HepG2 (cell line): ENCODE results near the gene RXYLT1. TPM values are rescaled to one million over a fixed set of nuclear protein-coding genes. Genes with fewer than 3 reads are reported as not detected.

Source experiments
- ASH2L ChIP-seq: fragments of 300-600, 200-600 bp; sonication (generic); IDR thresholded peaks from 2 replicates; pipeline ENCODE4 v1.7.0; 2017; ENCODE audit warnings: low read depth, mild to moderate bottlenecking, moderate library complexity, mixed read lengths, low read length; ENCODE audit not compliant: insufficient read length
- CENPT ChIP-seq: sonication (generic); formaldehyde crosslinking; IDR thresholded peaks from 2 replicates; pipeline ENCODE4 v1.8.0; 2022; ENCODE audit warnings: low read depth, mild to moderate bottlenecking, moderate library complexity, missing genetic modification reagents
- MXI1 ChIP-seq: IDR thresholded peaks from 3 replicates; pipeline ENCODE4 v1.6.1; 2012; ENCODE audit warnings: low read depth, low read length, inconsistent platforms, borderline replicate concordance
- POGZ ChIP-seq: sonication (generic); formaldehyde crosslinking; IDR thresholded peaks from 2 replicates; pipeline ENCODE4 v1.4.0; 2020; ENCODE audit warnings: mild to moderate bottlenecking, missing genetic modification reagents
- POLR2A ChIP-seq, 2 experiments: IDR thresholded peaks; 2 replicates each; pipeline ENCODE4 v1.6.1; 2011; ENCODE audit warnings: low read depth in 2 of 2, low read length in 2 of 2, mild to moderate bottlenecking in 1 of 2, moderate library complexity in 1 of 2; ENCODE audit not compliant: insufficient read depth in 1 of 2
- SRF ChIP-seq: IDR thresholded peaks from 2 replicates; pipeline ENCODE4 v1.6.1; 2011; ENCODE audit warnings: mild to moderate bottlenecking, low read depth, low read length, moderate library complexity
- ZFY ChIP-seq: sonication (generic); formaldehyde crosslinking; IDR thresholded peaks from 2 replicates; pipeline ENCODE4 v1.4.0; 2020; ENCODE audit warnings: missing genetic modification reagents
- ZNF605 ChIP-seq: sonication (generic); formaldehyde crosslinking; IDR thresholded peaks from 2 replicates; pipeline ENCODE4 v1.8.0; 2022; ENCODE audit warnings: mild to moderate bottlenecking, missing genetic modification reagents
- polyA plus RNA-seq, 8 experiments: library from polyadenylated mRNA; depleted of rRNA in 3 of 8; stranded (reverse) in 7 of 8; unstranded in 1 of 8; fragments of >200 nt; fragmentation: Illumina TruSeq in 4 of 8; extraction: Trizol in 4 of 8; gene quantifications; 2 replicates each; pipeline versions ENCODE4 v1.2.1 to v1.2.3, GENCODE V29; 2011 to 2016; ENCODE audit warnings: low read depth in 4 of 8, missing spikeins in 1 of 8, mixed read lengths in 1 of 8; ENCODE audit not compliant: insufficient read depth in 1 of 8
- total RNA-seq, 5 experiments: library from RNA; depleted of rRNA; stranded (reverse); fragments of >200 nt; fragmentation: Illumina TruSeq; extraction: Trizol; gene quantifications; 2 replicates each; pipeline ENCODE4 v1.2.3, GENCODE V29; 2016; ENCODE audit warnings: low read depth in 1 of 5
- TF ChIP-seq, protein P1 (sequence below), 2 experiments: sonication (generic) in 1 of 2; formaldehyde crosslinking in 1 of 2; IDR thresholded peaks; 2 replicates each; pipeline versions ENCODE4 v1.4.0 to v1.6.1; 2016 to 2020; ENCODE audit warnings: borderline replicate concordance in 1 of 2, low read depth in 1 of 2, mild to moderate bottlenecking in 1 of 2, missing genetic modification reagents in 1 of 2
- TF ChIP-seq, protein P2 (sequence below): IDR thresholded peaks from 2 replicates; pipeline ENCODE4 v1.6.1; 2018; ENCODE audit warnings: missing genetic modification reagents, mild to moderate bottlenecking, missing compliant biosample characterization
- TF ChIP-seq, protein P3 (sequence below): IDR thresholded peaks from 2 replicates; pipeline ENCODE4 v1.6.1; 2016; ENCODE audit warnings: missing genetic modification reagents, missing compliant biosample characterization
- TF ChIP-seq, protein P4 (sequence below): sonication (generic); formaldehyde crosslinking; IDR thresholded peaks from 2 replicates; pipeline ENCODE4 v1.5.0; 2020; ENCODE audit warnings: mild to moderate bottlenecking, missing genetic modification reagents, moderate library complexity
- TF ChIP-seq, protein P5 (sequence below): sonication (generic); formaldehyde crosslinking; IDR thresholded peaks from 2 replicates; pipeline ENCODE4 v1.4.0; 2020; ENCODE audit warnings: missing genetic modification reagents, borderline replicate concordance
- TF ChIP-seq, protein P6 (sequence below): sonication (generic); formaldehyde crosslinking; IDR thresholded peaks from 2 replicates; pipeline ENCODE4 v1.5.0; 2020; ENCODE audit warnings: mild to moderate bottlenecking, low read depth, missing genetic modification reagents, borderline replicate concordance

The RXYLT1 gene
- total and polyA plus RNA-seq, 2 of the 13 experiments (the other 11 are each of a cell fraction or from before 2014, with no cell fraction given) = 8.3 to 15.5 TPM

DNA sequence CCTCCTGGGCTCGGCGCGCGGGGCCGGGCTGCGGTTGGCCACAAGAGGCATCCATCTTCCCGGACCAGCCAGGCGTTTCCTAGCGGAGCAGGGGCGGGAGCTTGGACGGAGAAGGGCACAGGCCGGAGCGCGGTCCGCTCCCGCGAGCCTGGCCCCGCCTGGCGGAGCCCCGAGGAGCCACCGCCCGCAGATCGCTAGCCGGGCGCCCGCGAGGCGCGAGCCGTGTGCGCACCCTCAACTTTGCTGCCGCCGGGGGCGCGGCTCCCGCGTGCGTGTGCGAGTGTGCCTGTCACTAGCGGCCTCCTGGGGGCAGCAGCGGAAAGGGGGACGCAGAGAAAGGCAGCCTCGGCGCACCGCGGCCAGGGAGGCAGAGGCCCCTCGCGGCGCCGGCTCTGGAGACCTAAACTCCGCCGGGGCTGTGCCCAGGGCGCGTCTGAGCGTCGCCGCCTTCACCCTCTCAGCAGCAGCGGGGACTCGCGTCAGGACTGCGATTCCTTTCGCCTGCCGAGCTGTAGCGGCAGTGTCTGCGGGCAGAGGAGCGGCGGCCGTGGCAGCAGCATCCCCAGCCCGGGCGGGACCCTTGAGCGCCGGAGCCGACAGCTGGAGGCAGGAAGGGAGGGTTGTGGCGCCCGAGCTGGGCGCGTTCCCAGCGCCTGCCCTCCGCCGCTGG is 64.1 kb downstream of the RXYLT1 start (continued):
- TF ChIP-seq, protein P1, sequence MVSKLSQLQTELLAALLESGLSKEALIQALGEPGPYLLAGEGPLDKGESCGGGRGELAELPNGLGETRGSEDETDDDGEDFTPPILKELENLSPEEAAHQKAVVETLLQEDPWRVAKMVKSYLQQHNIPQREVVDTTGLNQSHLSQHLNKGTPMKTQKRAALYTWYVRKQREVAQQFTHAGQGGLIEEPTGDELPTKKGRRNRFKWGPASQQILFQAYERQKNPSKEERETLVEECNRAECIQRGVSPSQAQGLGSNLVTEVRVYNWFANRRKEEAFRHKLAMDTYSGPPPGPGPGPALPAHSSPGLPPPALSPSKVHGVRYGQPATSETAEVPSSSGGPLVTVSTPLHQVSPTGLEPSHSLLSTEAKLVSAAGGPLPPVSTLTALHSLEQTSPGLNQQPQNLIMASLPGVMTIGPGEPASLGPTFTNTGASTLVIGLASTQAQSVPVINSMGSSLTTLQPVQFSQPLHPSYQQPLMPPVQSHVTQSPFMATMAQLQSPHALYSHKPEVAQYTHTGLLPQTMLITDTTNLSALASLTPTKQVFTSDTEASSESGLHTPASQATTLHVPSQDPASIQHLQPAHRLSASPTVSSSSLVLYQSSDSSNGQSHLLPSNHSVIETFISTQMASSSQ (IDR thresholded peaks at IDR 0.05; ENCODE audit: low read depth) = no peak
- TF ChIP-seq, protein P1 (CRISPR knock-in tag; IDR thresholded peaks at IDR 0.05; ENCODE audit: borderline replicate concordance) = 0 out of 2 replicates have a peak, but pooled peaks have one; percentile 66
- TF ChIP-seq, protein P2, sequence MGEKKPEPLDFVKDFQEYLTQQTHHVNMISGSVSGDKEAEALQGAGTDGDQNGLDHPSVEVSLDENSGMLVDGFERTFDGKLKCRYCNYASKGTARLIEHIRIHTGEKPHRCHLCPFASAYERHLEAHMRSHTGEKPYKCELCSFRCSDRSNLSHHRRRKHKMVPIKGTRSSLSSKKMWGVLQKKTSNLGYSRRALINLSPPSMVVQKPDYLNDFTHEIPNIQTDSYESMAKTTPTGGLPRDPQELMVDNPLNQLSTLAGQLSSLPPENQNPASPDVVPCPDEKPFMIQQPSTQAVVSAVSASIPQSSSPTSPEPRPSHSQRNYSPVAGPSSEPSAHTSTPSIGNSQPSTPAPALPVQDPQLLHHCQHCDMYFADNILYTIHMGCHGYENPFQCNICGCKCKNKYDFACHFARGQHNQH = peak; percentile 71
- TF ChIP-seq SRF (no peak), CENPT (CRISPR knock-in tag) (peak; percentile 66), POLR2A (IDR thresholded peaks at IDR 0.05; ENCODE audit: insufficient read depth in 1 of 2, low read depth in 2 of 2, low read length in 2 of 2) (peak in 1 of 2 experiments; percentile 73; a peak in 2 of 4 replicates), ZNF605 (CRISPR knock-in tag) (peak; percentile 60; the same call in 1 of the 2 replicates), ASH2L (peak; percentile 86), MXI1 (peak; percentile 84; the same call in 1 of the 3 replicates), ZFY (peak; percentile 77), POGZ (CRISPR knock-in tag) (peak; percentile 87)
- TF ChIP-seq, protein P3, sequence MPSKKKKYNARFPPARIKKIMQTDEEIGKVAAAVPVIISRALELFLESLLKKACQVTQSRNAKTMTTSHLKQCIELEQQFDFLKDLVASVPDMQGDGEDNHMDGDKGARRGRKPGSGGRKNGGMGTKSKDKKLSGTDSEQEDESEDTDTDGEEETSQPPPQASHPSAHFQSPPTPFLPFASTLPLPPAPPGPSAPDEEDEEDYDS (CRISPR knock-in tag) = peak; percentile 60; the same call in 1 of the 2 replicates
- TF ChIP-seq, protein P4, sequence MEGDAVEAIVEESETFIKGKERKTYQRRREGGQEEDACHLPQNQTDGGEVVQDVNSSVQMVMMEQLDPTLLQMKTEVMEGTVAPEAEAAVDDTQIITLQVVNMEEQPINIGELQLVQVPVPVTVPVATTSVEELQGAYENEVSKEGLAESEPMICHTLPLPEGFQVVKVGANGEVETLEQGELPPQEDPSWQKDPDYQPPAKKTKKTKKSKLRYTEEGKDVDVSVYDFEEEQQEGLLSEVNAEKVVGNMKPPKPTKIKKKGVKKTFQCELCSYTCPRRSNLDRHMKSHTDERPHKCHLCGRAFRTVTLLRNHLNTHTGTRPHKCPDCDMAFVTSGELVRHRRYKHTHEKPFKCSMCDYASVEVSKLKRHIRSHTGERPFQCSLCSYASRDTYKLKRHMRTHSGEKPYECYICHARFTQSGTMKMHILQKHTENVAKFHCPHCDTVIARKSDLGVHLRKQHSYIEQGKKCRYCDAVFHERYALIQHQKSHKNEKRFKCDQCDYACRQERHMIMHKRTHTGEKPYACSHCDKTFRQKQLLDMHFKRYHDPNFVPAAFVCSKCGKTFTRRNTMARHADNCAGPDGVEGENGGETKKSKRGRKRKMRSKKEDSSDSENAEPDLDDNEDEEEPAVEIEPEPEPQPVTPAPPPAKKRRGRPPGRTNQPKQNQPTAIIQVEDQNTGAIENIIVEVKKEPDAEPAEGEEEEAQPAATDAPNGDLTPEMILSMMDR = peak; percentile 97
- TF ChIP-seq, protein P5, sequence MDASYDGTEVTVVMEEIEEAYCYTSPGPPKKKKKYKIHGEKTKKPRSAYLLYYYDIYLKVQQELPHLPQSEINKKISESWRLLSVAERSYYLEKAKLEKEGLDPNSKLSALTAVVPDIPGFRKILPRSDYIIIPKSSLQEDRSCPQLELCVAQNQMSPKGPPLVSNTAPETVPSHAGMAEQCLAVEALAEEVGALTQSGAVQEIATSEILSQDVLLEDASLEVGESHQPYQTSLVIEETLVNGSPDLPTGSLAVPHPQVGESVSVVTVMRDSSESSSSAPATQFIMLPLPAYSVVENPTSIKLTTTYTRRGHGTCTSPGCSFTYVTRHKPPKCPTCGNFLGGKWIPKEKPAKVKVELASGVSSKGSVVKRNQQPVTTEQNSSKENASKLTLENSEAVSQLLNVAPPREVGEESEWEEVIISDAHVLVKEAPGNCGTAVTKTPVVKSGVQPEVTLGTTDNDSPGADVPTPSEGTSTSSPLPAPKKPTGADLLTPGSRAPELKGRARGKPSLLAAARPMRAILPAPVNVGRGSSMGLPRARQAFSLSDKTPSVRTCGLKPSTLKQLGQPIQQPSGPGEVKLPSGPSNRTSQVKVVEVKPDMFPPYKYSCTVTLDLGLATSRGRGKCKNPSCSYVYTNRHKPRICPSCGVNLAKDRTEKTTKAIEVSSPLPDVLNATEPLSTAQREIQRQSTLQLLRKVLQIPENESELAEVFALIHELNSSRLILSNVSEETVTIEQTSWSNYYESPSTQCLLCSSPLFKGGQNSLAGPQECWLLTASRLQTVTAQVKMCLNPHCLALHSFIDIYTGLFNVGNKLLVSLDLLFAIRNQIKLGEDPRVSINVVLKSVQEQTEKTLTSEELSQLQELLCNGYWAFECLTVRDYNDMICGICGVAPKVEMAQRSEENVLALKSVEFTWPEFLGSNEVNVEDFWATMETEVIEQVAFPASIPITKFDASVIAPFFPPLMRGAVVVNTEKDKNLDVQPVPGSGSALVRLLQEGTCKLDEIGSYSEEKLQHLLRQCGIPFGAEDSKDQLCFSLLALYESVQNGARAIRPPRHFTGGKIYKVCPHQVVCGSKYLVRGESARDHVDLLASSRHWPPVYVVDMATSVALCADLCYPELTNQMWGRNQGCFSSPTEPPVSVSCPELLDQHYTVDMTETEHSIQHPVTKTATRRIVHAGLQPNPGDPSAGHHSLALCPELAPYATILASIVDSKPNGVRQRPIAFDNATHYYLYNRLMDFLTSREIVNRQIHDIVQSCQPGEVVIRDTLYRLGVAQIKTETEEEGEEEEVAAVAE (CRISPR knock-in tag) = 0 out of 2 replicates have a peak, but pooled peaks have one; percentile 31
- TF ChIP-seq, protein P6, sequence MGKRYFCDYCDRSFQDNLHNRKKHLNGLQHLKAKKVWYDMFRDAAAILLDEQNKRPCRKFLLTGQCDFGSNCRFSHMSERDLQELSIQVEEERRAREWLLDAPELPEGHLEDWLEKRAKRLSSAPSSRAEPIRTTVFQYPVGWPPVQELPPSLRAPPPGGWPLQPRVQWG (CRISPR knock-in tag) = no peak
